Upper lobe of right lung (tissue), 1 donor: ENCODE data around the gene KLHL1. TPM values are rescaled to one million over a fixed set of nuclear protein-coding genes. Genes with fewer than 3 reads are reported as not detected.

Experiments
- ATAC-seq: fragments of 200-7000 bp; cut with Tn5 transposase; one replicate; pipeline ENCODE4 v1.9.1; 2020; ENCODE audit warnings: mild to moderate bottlenecking, moderate library complexity
- DNase-seq: peaks from one replicate; pipeline ENCODE4 v3.0.0-alpha.2; 2020
- H3K27ac ChIP-seq: fragments of 200-600 bp; one replicate; pipeline ENCODE4 v1.8.0; 2022
- H3K27me3 ChIP-seq: fragments of 200-600 bp; one replicate; pipeline ENCODE4 v1.8.0; 2022; ENCODE audit warnings: mild to moderate bottlenecking
- H3K36me3 ChIP-seq: fragments of 200-600 bp; one replicate; pipeline ENCODE4 v1.8.0; 2022
- H3K4me1 ChIP-seq: fragments of 200-600 bp; one replicate; pipeline ENCODE4 v1.8.0; 2022
- H3K4me3 ChIP-seq: fragments of 200-600 bp; one replicate; pipeline ENCODE4 v1.8.0; 2022; ENCODE audit warnings: mild to moderate bottlenecking
- H3K9me3 ChIP-seq: fragments of 200-600 bp; one replicate; pipeline ENCODE4 v1.8.0; 2022
- CTCF ChIP-seq: fragments of 200-600 bp; IDR thresholded peaks from one replicate; pipeline ENCODE4 v1.8.0; 2022; ENCODE audit warnings: antibody characterized with exemption
- intact Hi-C: fragments of 100-400 bp; cut with DNase I; formaldehyde crosslinking; loops from one replicate; pipeline ENCODE4 v1.11.0; 2022
- total RNA-seq: library from RNA; stranded (reverse); fragmentation: NEBNext Ultra II Directional; extraction: Animal tissue kit (Norgen Biotek cat#: 25700); gene quantifications from one replicate; pipeline ENCODE4 v1.2.1, GENCODE V29; 2021
- donor health status: DM: no; HTN: yes; CAD: no; lungs with severe emphysema.

Gene KLHL1
- total RNA-seq, 1 donor from 2014 or later: not detected

GRCh38 chr13:69660155-69660554, 448.1 kb downstream of the KLHL1 start:
- H3K27ac ChIP-seq: no peak overlapping the region
- H3K36me3 ChIP-seq: no peaks in the 10 kb centered on the region
- no peaks in the 10 kb centered on the region for H3K4me1 ChIP-seq
- ATAC-seq (no peak), DNase-seq (no peak)
- no peak for TF ChIP-seq CTCF
- intact Hi-C loops: no loop called here
- H3K4me3 ChIP-seq: no peak overlapping the region
- no peaks in the 10 kb centered on the region for H3K9me3 ChIP-seq
- no peaks in the 10 kb centered on the region for H3K27me3 ChIP-seq

DNA sequence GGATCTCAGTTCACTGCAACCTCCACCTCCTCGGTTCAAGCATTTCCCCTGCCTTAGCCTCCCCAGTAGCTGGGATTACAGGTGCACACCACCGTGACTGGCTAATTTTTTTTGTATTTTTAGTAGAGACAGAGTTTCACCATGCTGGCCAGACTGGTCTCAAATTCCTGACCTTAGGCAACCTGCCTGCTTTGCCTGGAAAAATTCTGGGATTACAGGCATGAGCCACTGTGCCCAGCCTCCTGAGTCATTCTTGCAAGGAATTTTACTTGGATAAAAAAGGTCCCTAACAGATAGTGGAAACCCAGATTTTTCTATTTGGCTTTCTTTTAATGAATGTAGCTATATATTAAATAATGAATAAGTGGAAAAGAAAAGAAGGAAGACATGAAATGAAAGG, 450.6 kb downstream of the KLHL1 start:
- Histone ChIP-seq H3K27ac (no peak overlapping the region), H3K4me1 (no peaks in the 10 kb centered on the region), H3K9me3 (no peaks in the 10 kb centered on the region), H3K36me3 (no peaks in the 10 kb centered on the region), H3K4me3 (no peak overlapping the region), H3K27me3 (no peaks in the 10 kb centered on the region)
- DNase-seq (no peak), ATAC-seq (no peak)
- intact Hi-C loops: no loop called here
- no peak for TF ChIP-seq CTCF

DNA sequence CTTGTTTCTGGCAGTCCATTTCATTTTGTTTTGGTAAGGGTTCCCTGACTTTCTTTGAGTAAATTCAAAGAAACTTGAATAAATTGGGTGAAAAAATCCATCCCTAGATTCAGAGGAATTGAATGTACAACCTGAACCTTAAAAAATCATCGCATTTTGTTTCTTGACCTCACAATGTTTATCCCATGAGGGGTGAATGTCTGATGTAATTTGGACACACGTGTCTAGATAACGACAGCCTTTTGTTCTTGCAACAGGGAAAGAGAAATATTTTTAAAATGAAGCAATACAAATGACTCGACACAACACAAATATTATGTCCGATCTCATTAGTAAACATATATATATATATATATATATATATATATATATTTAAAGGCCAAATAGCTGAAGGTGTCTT, 453.9 kb downstream of the KLHL1 start:
- ATAC-seq: no peak
- Histone ChIP-seq H3K4me1 (no peaks in the 10 kb centered on the region), H3K27ac (no peak overlapping the region), H3K4me3 (no peak overlapping the region), H3K27me3 (no peaks in the 10 kb centered on the region), H3K36me3 (no peaks in the 10 kb centered on the region), H3K9me3 (no peaks in the 10 kb centered on the region)
- TF ChIP-seq CTCF: no peak
- no peak for DNase-seq
- intact Hi-C loops: no loop called here

Other genes with a start within 250 kb of the KLHL1 start
- not detected for gene ATXN8OS, start 626 bp downstream of the KLHL1 start, total RNA-seq